Peyer's patch (tissue), 4 donors: ENCODE results near the gene SMAD3. TPM values are rescaled to one million over a fixed set of nuclear protein-coding genes. Genes with fewer than 3 reads are reported as not detected.

Experiments used
- DNase-seq, 3 donors: peaks; one replicate each; pipeline ENCODE4 v3.0.0-alpha.2; 2017 to 2019
- H3K27ac ChIP-seq, 4 donors: fragments of 200-600 bp; sonication (generic); one replicate each; pipeline ENCODE4 v1.5.1; 2016 to 2019
- H3K27me3 ChIP-seq, 2 donors: fragments of 200-600 bp; sonication (generic); one replicate each; pipeline ENCODE4 v1.5.1; 2019
- H3K36me3 ChIP-seq, 3 donors: fragments of 200-600 bp; sonication (generic); one replicate each; pipeline ENCODE4 v1.5.1; 2016 to 2019
- H3K4me1 ChIP-seq, 4 donors: fragments of 200-600 bp; sonication (generic); one replicate each; pipeline ENCODE4 v1.5.1; 2016 to 2019
- H3K4me3 ChIP-seq, 4 donors: fragments of 200-600 bp; sonication (generic); 1 replicate in 3 of 4; 2 replicates in 1 of 4; pipeline ENCODE4 v1.5.1; 2016 to 2019; ENCODE audit warnings: mild to moderate bottlenecking in 1 of 4
- H3K9me3 ChIP-seq, 4 donors: fragments of 200-600 bp; sonication (generic); one replicate each; pipeline ENCODE4 v1.5.1; 2016 to 2019; ENCODE audit warnings: mild to moderate bottlenecking in 1 of 4
- POLR2A ChIP-seq, 2 donors: fragments of 450-650 bp; IDR thresholded peaks; one replicate each; pipeline ENCODE4 v1.5.1; 2017; ENCODE audit warnings: antibody characterized with exemption in 2 of 2, mild to moderate bottlenecking in 2 of 2, moderate library complexity in 2 of 2
- total RNA-seq, 4 donors: library from RNA; depleted of rRNA; stranded (reverse); fragments of >200 nt; gene quantifications; one replicate each; pipeline ENCODE4 v1.1.0, GENCODE V29; 2016
- TF ChIP-seq, protein P1 (sequence below), 6 experiments: fragments of 450-650 bp in 4 of 6; fragments of 200-600 bp in 2 of 6; sonication (generic) in 1 of 6; IDR thresholded peaks; one replicate each; pipeline ENCODE4 v1.5.1; 2017 to 2019; ENCODE audit warnings: antibody characterized with exemption in 6 of 6, mild to moderate bottlenecking in 3 of 6, moderate library complexity in 1 of 6

The SMAD3 gene
- total RNA-seq, 4 donors from 2014 or later, result 43.7 to 80.0 (median 60.2) TPM

DNA sequence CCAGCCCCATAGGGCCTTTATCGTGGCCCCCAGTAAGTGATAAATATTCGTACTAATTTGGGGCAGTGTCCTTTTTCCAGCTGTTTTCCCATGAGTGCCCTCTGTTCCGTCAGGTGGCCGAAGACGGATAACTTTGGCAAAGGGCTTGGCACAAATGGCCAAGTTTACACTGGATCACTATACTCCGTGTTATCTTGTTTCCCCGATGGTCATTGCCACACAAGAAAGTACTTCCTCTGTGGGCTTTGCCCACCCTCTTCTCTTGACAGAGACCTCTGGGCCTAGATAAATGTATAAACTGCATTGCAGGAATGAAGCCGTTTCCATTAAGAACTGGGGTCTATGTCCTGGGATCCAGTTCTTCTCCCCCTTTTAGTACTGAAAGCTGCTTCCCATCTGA, 39.1 kb downstream of the SMAD3 start:
- Histone ChIP-seq H3K4me3 (no peak overlapping the region), H3K9me3 (no peaks in the 10 kb centered on the region), H3K27me3 (no peaks in the 10 kb centered on the region), H3K36me3 (no peaks in the 10 kb centered on the region), H3K4me1 (peaks cover 6 to 71% (median 41%) of the 10 kb centered on the region in 4 donors), H3K27ac (peak overlapping the region; percentile 59 to 84 (median 78))
- TF ChIP-seq POLR2A (IDR thresholded peaks at IDR 0.05), result no peak
- TF ChIP-seq, protein P1, sequence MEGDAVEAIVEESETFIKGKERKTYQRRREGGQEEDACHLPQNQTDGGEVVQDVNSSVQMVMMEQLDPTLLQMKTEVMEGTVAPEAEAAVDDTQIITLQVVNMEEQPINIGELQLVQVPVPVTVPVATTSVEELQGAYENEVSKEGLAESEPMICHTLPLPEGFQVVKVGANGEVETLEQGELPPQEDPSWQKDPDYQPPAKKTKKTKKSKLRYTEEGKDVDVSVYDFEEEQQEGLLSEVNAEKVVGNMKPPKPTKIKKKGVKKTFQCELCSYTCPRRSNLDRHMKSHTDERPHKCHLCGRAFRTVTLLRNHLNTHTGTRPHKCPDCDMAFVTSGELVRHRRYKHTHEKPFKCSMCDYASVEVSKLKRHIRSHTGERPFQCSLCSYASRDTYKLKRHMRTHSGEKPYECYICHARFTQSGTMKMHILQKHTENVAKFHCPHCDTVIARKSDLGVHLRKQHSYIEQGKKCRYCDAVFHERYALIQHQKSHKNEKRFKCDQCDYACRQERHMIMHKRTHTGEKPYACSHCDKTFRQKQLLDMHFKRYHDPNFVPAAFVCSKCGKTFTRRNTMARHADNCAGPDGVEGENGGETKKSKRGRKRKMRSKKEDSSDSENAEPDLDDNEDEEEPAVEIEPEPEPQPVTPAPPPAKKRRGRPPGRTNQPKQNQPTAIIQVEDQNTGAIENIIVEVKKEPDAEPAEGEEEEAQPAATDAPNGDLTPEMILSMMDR (IDR thresholded peaks at IDR 0.05), result no peak
- no peak for DNase-seq

DNA sequence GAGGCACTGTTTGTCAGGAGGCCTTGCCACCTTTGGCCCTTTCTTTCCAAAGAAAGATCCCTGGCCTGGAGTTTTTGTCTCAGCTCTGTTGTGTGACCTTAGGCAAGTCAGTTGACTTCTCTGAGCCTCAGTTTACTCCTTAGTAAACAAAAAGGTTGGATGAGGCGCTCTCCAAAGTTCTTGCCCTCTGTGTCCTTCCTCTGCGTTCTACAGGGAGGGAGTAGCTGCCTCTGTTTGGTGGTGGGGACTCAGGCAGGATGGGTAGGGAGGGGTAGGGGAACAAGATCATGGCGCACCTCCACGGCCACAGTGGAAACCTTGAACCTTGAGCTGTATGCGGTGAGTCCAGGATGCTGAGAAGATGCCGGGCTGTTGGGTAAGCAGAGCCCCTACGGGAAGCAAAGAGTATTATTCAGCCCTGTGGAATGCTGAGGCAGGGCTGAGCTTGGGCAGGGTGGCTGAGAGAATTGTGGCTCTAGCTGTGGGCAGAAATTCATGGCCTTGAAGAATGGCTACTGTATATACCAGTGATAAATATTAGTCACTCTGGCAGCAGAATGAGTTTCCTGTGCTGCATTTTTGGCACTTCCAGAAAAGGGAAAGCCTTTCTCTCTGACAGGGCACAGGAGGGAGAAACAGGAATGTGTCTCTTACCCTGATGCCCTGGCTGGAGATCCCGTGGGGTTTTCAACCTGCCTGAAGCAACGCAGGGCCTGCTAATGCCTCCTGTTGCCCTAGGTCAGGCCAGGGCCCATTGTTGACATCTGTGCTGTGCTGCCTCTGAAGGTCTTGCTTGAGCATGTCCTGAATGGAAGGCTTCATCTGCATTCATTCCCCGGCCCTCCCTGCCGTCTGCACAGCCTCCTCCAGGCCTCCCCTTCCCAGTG, 39.9 kb downstream of the SMAD3 start:
- Histone ChIP-seq H3K4me3 (no peak overlapping the region), H3K27ac (peak overlapping the region; percentile 59 to 84 (median 78)), H3K4me1 (peaks cover 8 to 74% (median 41%) of the 10 kb centered on the region in 4 donors), H3K36me3 (no peaks in the 10 kb centered on the region), H3K9me3 (no peaks in the 10 kb centered on the region), H3K27me3 (no peaks in the 10 kb centered on the region)
- DNase-seq, result peak in 1 of 3 donors; percentile 81
- TF ChIP-seq, protein P1 (IDR thresholded peaks at IDR 0.05), result peak in 3 of 6 experiments; percentile 31 to 32 (median 31)
- TF ChIP-seq POLR2A (IDR thresholded peaks at IDR 0.05), result no peak

DNA sequence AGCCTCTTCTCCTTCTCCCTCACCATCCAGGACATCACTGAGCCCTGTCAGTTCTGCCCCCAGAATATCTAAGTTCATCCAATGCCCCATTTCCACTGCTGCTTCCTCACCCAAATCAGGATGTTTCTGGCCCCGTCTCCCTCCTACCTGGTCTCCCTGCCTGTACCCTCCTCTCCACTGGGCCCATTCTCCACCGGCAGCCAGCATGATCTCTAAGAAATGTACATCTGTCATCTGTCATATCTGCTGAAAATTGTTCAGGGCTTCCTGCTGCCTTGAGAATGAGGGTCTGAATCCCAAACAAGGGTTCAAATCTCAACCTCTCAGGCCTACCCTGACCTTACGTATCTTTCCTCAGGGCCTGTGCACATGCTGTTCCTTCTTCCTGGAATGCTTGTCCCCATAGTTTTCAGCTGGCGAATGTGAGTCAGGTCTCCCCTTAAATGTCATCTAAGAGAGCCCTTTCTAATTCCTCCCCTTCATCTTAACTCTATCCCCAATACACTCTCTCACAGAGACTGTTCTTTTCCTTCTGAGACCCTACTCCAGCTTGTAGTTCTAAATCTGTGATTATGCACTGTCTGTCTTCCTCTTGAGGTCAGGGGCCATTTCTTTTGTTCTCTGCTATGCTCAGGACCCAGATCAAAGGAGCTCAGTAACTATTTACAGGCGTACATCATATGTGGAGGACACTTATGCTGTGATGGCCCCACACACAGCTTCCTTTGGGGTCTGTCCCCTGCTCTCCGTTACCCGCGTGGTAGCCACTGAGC, 40.8 kb downstream of the SMAD3 start:
- Histone ChIP-seq H3K4me3 (no peak overlapping the region), H3K4me1 (peaks cover 8 to 74% (median 38%) of the 10 kb centered on the region in 4 donors), H3K27me3 (no peaks in the 10 kb centered on the region), H3K27ac (peak overlapping the region; percentile 49 to 84 (median 78)), H3K36me3 (no peaks in the 10 kb centered on the region), H3K9me3 (no peaks in the 10 kb centered on the region)
- peak in 1 of 3 donors; percentile 41 for DNase-seq
- TF ChIP-seq, protein P1 (IDR thresholded peaks at IDR 0.05), result no peak
- TF ChIP-seq POLR2A (IDR thresholded peaks at IDR 0.05), result no peak

DNA sequence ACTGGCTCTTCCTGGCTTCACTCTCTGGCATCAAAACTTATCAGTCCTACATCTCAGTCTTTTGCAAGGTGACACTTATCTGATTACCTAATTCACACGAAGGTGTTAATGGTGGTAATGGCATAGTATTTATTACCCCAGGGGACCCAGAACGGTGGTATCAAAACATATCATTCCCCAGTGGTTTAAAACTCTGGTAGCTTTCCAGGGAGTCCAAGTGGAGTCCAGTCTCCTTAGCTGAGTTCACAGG, 41.3 kb downstream of the SMAD3 start:
- H3K27ac ChIP-seq, result peak overlapping the region; percentile 49 to 84 (median 78)
- no peak overlapping the region for H3K4me3 ChIP-seq
- DNase-seq, result no peak
- TF ChIP-seq, protein P1 (IDR thresholded peaks at IDR 0.05), result no peak
- no peak for TF ChIP-seq POLR2A (IDR thresholded peaks at IDR 0.05)
- no peaks in the 10 kb centered on the region for H3K36me3 ChIP-seq
- H3K27me3 ChIP-seq, result no peaks in the 10 kb centered on the region
- peaks cover 8 to 74% (median 35%) of the 10 kb centered on the region in 4 donors for H3K4me1 ChIP-seq
- H3K9me3 ChIP-seq, result no peaks in the 10 kb centered on the region

DNA sequence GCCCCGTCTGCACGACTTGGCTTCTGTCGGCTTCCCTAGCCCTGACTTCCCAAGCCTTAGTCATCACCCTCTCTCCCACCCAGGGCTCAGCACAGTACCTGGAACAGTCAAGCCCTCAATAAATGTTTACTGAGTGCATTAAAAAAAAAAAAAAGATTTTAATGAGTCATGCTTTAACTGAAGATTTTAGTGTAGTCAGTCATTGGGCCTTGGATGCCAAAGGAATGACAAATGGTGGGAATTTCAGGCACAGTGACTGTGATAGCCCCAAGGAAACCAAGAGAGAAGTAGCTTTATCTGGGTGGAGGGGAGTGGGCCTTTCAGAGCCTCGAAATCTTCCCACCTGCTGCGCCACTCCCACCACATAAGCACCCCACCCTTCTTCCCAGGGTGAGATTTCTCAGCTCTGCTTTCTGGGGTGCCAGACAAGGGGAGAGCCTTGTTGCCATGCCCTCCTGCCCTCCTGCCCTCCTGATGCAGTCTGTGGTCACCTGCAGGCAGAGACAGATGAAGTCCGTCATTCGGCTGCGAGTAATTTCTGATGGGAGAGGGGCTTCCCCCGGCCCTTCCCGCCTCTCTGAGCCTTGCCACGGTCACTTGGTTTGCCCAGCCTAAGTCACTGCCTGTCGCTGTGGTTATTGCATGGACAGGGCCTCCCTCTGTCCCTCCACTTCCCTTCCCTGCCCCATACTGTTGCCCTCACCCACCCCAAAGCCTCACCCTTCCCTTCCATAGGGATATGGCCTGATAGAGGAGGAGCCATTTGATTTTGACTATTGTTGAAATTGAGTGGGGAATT, 41.8 kb downstream of the SMAD3 start:
- no peak overlapping the region for H3K4me3 ChIP-seq
- H3K36me3 ChIP-seq, result no peaks in the 10 kb centered on the region
- TF ChIP-seq POLR2A (IDR thresholded peaks at IDR 0.05), result no peak
- TF ChIP-seq, protein P1 (IDR thresholded peaks at IDR 0.05), result no peak
- H3K27me3 ChIP-seq, result no peaks in the 10 kb centered on the region
- H3K4me1 ChIP-seq, result peaks cover 8 to 74% (median 34%) of the 10 kb centered on the region in 4 donors
- peak in 2 of 3 donors; percentile 67 to 85 for DNase-seq
- H3K27ac ChIP-seq, result peak overlapping the region; percentile 49 to 84 (median 78)
- H3K9me3 ChIP-seq, result no peaks in the 10 kb centered on the region
